H1 (cell line): ENCODE measurements around the gene SLC25A45. TPM values are rescaled to one million over a fixed set of nuclear protein-coding genes. Genes with fewer than 3 reads are reported as not detected.
A peak's percentile ranks its signal among the peaks of the same experiment; 100 is the strongest.

Source experiments
- BACH1 ChIP-seq: IDR thresholded peaks from 2 replicates; pipeline ENCODE4 v1.6.1; 2012; ENCODE audit warnings: low read length, improper control_type of control experiment
- CBX5 ChIP-seq: fragments of 300-800, 300-1000 bp; sonication (generic); IDR thresholded peaks from 2 replicates; pipeline ENCODE4 v1.7.1; 2016; ENCODE audit warnings: antibody characterized with exemption, low read length, low read depth
- CTBP2 ChIP-seq: IDR thresholded peaks from 2 replicates; pipeline ENCODE4 v1.7.0; 2011; ENCODE audit warnings: borderline replicate concordance, mild to moderate bottlenecking, moderate library complexity, mixed read lengths, low read length; ENCODE audit not compliant: insufficient read depth, insufficient read length
- HDAC2 ChIP-seq, 2 experiments: fragments of 300-600 bp in 1 of 2; sonication (generic) in 1 of 2; IDR thresholded peaks; 2 replicates each; pipeline ENCODE4 v1.6.1; 2011 to 2012; ENCODE audit warnings: low read depth in 2 of 2, low read length in 2 of 2, mild to moderate bottlenecking in 2 of 2, moderate library complexity in 2 of 2, borderline replicate concordance in 1 of 2, inconsistent platforms in 1 of 2
- HDAC6 ChIP-seq: IDR thresholded peaks from one replicate; pipeline ENCODE4 v1.7.1; 2012; ENCODE audit warnings: low read depth, mild to moderate bottlenecking, inconsistent platforms, low read length, moderate library complexity
- JUN ChIP-seq: IDR thresholded peaks from 2 replicates; pipeline ENCODE4 v1.6.1; 2011; ENCODE audit warnings: low read depth, mild to moderate bottlenecking, improper control_type of control experiment, low read length
- KDM1A ChIP-seq: fragments of 200-600, 300-600 bp; sonication (generic); IDR thresholded peaks from 2 replicates; pipeline ENCODE4 v1.7.1; 2016; ENCODE audit warnings: mild to moderate bottlenecking, low read length, borderline replicate concordance
- KDM4A ChIP-seq: IDR thresholded peaks from one replicate; pipeline ENCODE4 v1.7.1; 2012; ENCODE audit warnings: low read depth, mild to moderate bottlenecking, moderate library complexity, low read length, inconsistent platforms; ENCODE audit not compliant: severe bottlenecking
- PHF8 ChIP-seq: fragments of 200-600 bp; sonication (generic); conservative IDR thresholded peaks from 2 replicates; pipeline ENCODE4 v1.7.1; 2012; ENCODE audit warnings: low read depth, mild to moderate bottlenecking, inconsistent platforms, low read length, moderate library complexity
- POU5F1 ChIP-seq: IDR thresholded peaks from 2 replicates; pipeline ENCODE4 v1.6.1; 2011; ENCODE audit warnings: low read depth, mild to moderate bottlenecking, low read length, moderate library complexity
- RAD21 ChIP-seq, 2 experiments: IDR thresholded peaks in 1 of 2; conservative IDR thresholded peaks in 1 of 2; 2 replicates each; pipeline ENCODE4 v1.6.1; 2011; ENCODE audit warnings: low read depth in 2 of 2, low read length in 2 of 2, improper control_type of control experiment in 1 of 2, inconsistent platforms in 1 of 2, mild to moderate bottlenecking in 1 of 2, moderate library complexity in 1 of 2
- RBBP5 ChIP-seq: IDR thresholded peaks from 2 replicates; pipeline ENCODE4 v1.7.1; 2012; ENCODE audit warnings: low read depth, mild to moderate bottlenecking, inconsistent platforms, low read length, moderate library complexity, borderline replicate concordance
- RFX5 ChIP-seq: IDR thresholded peaks from 2 replicates; pipeline ENCODE4 v1.6.1; 2011; ENCODE audit warnings: low read depth, low read length, improper control_type of control experiment, borderline replicate concordance
- SIRT6 ChIP-seq: IDR thresholded peaks from one replicate; pipeline ENCODE4 v1.7.1; 2012; ENCODE audit warnings: low read length, inconsistent platforms
- TAF1 ChIP-seq: IDR thresholded peaks from 2 replicates; pipeline ENCODE4 v1.6.1; 2011; ENCODE audit warnings: mild to moderate bottlenecking, low read depth, low read length
- polyA plus RNA-seq, 7 experiments: library from polyadenylated mRNA; depleted of rRNA in 3 of 7; stranded (reverse) in 5 of 7; unstranded in 2 of 7; fragments of >200 nt in 5 of 7; fragments of 200-250 nt in 2 of 7; gene quantifications; 1 replicate in 5 of 7; 2 replicates in 1 of 7; 4 replicates in 1 of 7; pipeline versions ENCODE4 v1.2.1 to v1.2.3, GENCODE V29; 2011 to 2013; ENCODE audit warnings: missing spikeins in 2 of 7, mixed read lengths in 2 of 7
- total RNA-seq: library from RNA; stranded (reverse); fragmentation: NEBNext Ultra II Directional; extraction: Animal tissue kit (Norgen Biotek cat#: 25700); gene quantifications from 2 replicates; pipeline ENCODE4 v1.2.1, GENCODE V29; 2021
- TF ChIP-seq, protein P1 (sequence below): IDR thresholded peaks from 2 replicates; pipeline ENCODE4 v1.6.1; 2012; ENCODE audit warnings: inconsistent platforms
- TF ChIP-seq, protein P2 (sequence below): IDR thresholded peaks from 2 replicates; pipeline ENCODE4 v1.6.1; 2012; ENCODE audit warnings: inconsistent platforms
- TF ChIP-seq, protein P3 (sequence below): IDR thresholded peaks from 2 replicates; pipeline ENCODE4 v1.6.1; 2011; ENCODE audit warnings: low read length, improper control_type of control experiment
- TF ChIP-seq, protein P4 (sequence below): IDR thresholded peaks from 2 replicates; pipeline ENCODE4 v1.6.1; 2012; ENCODE audit warnings: low read length, inconsistent platforms

The SLC25A45 gene
- total and polyA plus RNA-seq, 2 of the 8 experiments (the other 6 are each of a cell fraction or from before 2014, with no cell fraction given) = 0.54 to 0.59 TPM

DNA sequence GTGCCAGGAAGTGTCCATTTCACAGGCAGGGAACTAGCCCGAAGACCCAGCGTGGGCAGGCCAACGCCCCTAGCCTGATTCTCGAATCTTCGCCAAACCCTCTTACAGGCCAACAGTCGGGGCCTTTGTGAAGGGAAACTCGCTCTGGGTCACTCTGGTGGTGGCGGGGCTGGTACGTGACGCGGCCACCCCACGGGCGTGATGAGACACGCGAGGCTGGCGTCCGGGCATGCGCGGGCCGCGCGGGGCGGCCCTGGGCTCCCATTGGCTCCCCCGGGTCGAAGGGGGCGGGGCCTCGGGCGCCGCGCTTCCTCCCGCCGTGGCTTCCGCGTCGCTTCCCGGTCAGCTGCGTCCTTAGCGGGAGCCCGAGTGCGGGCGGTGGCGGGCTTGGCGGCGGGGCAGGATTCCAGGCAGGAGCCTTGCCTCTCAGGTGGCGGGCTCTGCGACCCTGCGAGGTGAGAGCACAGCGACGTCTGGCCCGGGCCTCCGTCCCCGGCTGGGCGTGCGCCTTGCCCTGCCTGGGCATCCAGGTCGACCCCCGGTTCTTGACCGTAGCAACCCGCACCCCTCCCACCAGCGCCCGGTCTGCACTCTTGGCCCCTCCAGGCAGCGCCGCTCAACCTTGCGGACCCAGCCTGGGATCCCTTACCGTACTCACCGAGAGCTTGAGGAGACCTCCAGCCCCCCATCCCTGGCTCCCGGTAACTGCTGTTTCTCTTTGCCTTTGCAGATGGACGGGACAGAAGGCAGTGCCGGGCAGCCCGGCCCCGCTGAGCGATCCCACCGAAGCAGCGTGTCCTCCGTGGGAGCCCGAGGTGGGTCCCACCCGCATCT lies 4.1 kb upstream of the SLC25A45 start, which contains the start of gene FRMD8 (continued):
- TF ChIP-seq BACH1 (peak; percentile 89), HDAC6 (no peak), RFX5 (no peak), RAD21 (IDR thresholded peaks at IDR 0.05 in 1 of 2, conservative IDR thresholded peaks at IDR 0.05 in 1 of 2; ENCODE audit: low read depth in 2 of 2, low read length in 2 of 2) (no peak), SIRT6 (no peak), HDAC2 (IDR thresholded peaks at IDR 0.05; ENCODE audit: borderline replicate concordance in 1 of 2, low read depth in 2 of 2, low read length in 2 of 2) (peak; percentile 66 to 89; a peak in 2 of 4 replicates), TAF1 (0 out of 2 replicates have a peak, but pooled peaks have one; percentile 36), JUN (no peak), CTBP2 (no peak), KDM1A (no peak), CBX5 (no peak), PHF8 (0 out of 2 replicates have a peak, but pooled peaks have one; percentile 35), POU5F1 (no peak), KDM4A (peak; percentile 93), RBBP5 (no peak)
- TF ChIP-seq, protein P1, sequence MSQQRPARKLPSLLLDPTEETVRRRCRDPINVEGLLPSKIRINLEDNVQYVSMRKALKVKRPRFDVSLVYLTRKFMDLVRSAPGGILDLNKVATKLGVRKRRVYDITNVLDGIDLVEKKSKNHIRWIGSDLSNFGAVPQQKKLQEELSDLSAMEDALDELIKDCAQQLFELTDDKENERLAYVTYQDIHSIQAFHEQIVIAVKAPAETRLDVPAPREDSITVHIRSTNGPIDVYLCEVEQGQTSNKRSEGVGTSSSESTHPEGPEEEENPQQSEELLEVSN = peak; percentile 80
- TF ChIP-seq, protein P2, sequence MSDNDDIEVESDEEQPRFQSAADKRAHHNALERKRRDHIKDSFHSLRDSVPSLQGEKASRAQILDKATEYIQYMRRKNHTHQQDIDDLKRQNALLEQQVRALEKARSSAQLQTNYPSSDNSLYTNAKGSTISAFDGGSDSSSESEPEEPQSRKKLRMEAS = peak; percentile 62
- TF ChIP-seq, protein P3, sequence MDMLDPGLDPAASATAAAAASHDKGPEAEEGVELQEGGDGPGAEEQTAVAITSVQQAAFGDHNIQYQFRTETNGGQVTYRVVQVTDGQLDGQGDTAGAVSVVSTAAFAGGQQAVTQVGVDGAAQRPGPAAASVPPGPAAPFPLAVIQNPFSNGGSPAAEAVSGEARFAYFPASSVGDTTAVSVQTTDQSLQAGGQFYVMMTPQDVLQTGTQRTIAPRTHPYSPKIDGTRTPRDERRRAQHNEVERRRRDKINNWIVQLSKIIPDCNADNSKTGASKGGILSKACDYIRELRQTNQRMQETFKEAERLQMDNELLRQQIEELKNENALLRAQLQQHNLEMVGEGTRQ = no peak
- TF ChIP-seq, protein P4, sequence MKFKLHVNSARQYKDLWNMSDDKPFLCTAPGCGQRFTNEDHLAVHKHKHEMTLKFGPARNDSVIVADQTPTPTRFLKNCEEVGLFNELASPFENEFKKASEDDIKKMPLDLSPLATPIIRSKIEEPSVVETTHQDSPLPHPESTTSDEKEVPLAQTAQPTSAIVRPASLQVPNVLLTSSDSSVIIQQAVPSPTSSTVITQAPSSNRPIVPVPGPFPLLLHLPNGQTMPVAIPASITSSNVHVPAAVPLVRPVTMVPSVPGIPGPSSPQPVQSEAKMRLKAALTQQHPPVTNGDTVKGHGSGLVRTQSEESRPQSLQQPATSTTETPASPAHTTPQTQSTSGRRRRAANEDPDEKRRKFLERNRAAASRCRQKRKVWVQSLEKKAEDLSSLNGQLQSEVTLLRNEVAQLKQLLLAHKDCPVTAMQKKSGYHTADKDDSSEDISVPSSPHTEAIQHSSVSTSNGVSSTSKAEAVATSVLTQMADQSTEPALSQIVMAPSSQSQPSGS = no peak
